ENCODE measurements around the gene DNAJB2.
"Not testable (repeated sequence)": the region's sequence is repeated elsewhere in the genome, so short reads cannot be mapped to it uniquely, and the experiment has no call there.

The DNAJB2 gene

DNA sequence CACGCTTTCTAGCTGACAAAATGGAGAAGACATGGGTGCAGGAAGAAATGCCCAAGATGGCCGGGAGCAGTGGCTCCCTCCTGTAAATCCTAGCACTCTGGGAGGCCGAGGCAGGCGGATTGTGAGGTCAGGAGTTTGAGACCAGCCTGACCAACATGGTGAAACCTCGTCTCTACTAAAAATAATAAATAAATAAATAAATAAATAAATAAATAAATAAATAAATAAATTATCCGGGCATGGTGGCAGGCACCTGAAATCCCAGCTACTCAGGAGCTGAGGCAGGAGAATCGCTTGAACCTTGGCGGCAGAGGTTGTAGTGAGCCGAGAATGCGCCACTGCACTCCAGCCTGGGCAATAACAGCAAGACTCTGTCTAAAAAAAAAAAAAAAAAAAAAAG is 20.2 kb upstream of the DNAJB2 start:
- not testable (repeated sequence) for DNase-seq (ENCODE audit: low read depth)

DNA sequence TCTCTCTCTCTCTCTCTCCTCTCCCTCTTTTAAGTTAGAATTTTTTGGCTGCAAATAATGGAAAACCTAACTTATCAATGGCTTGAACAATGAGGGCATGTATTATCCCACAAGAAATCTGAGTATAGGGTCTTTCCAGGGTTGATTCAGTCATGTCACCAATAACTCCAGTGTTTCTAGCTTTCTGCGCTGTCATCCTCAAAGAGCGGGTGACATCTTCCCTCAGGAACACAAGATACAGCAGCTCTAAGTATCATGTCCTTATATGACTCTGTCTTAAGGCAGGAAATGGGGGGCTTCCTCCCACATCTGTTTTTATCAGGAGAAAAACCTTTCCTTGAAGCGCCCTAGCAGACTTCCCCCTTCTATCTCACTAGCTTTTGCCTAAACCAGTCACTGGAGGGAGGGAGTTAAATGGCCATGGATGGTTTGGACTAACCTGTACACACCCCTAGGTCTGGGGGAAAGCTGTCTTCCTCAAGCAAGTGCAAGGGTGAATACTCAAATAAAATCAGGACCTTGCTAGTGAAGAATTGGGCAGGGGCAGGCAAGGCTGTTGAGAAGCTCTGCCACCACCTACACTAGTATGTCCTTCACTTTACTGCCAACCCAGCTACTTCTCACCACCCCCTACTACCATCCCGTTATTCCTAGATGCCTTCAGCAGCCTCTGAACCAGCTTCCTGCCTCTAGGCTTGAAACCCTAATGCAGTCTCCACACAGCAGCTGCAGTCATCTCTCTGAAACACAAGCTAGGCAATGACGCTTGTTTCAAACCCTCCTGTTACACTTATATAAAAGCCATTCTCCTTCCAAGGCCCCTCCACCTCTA is 17.9 kb upstream of the DNAJB2 start:
- DNase-seq (ENCODE audit: low read depth): no peak

DNA sequence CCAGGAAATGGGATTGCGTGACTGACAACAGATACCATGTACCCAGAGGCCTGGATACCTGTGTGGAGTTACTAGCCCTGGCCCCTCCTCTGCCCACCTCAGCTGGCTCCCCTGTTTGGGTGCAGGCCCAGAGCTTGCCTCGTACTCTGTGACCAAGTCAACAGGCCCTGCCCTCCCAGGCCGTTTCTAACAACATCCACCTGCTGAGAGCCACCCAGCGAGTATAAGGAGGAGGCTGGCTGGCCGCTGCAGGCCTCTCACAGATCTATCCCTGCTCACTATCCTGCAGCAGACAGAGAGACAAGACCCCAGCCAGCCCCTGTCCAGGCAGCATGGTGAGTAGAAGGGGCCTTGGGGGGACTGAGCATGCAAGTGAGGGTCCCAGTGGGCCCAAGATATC is 12.9 kb upstream of the DNAJB2 start:
- DNase-seq (ENCODE audit: low read depth): no peak

DNA sequence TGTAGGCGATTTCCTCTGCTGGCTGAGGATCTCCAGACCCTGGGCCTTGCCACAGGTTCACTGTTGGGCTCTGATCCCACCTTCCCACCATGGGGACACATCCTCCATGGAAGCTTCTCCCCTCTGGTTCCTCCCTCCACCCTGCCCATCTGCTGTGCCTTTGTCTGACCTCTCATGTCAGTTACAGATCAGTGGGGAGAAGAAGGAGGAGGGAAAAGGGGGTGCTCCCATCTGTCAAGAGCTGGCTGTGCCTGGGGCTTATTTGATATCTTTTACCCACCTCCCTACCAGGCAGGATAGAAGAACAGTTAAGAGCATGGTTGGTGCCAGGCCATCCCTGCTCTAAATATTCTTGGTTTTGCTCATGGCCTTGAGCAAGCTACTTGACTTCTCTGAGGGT is 12.3 kb upstream of the DNAJB2 start:
- DNase-seq (ENCODE audit: low read depth): no peak

DNA sequence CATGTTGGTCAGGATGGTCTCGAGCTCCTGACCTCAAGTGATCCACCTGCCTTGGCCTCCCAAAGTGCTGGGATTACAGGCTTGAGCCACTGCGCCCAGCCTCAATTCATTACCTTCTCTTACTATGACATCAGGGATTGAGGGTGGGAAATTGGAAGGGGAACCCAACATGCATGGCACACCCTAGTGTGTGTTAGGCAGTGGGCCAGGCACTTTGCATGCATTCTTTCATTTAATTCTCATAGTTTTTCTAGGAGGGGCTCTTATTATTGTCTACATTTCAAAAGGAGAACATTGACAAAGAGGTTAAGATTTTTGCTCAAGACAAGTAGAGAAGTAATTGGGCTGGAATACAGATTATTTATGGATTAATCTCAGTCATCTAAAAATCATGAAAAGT is 10.9 kb upstream of the DNAJB2 start:
- DNase-seq (ENCODE audit: low read depth): no peak

DNA sequence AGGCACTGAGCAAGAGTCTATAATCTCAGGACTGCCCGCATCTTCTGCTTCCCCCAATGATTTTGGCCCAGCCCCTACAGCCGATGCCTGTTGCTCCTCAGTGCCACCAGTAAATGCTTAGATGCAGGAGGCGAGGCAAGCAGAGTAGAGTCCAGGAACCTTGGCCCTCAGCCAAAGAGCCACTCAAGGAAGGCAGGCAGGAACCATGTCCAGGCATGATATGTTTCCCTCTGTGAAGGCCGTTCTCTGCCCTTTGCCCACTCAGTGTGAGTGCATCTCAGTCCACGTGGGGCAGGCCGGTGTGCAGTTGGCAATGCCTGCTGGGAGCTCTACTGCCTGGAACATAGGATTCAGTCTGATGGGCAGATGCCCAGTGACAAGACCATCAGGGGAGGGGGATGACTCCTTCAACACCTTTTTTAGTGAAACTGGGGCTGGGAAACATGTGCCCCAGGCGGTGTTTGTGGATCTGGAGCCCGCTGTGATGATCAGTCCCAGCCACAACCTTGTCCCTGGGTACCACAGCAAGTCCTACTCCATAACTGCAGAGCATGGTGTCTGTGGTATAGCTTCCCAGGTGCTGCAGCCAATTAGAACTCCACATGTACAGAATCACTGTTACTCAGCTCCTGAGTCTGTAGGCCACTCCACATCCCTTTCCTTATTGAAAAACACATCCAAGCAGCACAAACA is 9.7 kb upstream of the DNAJB2 start:
- DNase-seq (ENCODE audit: low read depth): no peak

DNA sequence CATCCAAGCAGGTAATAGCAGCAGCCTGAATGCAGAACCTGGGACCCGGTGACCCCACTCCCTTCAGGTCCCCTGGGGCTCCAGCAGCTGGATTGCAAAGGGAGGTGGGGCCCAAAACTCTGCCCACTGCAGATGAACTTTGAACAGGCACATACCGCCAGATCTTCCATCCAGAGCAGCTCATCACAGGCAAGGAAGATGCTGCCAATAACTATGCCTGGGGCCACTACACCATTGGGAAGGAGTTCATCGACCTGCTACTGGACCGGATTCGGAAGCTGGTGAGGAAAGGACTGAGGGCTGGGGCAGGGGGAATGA is 9.2 kb upstream of the DNAJB2 start:
- DNase-seq (ENCODE audit: low read depth): no peak

DNA sequence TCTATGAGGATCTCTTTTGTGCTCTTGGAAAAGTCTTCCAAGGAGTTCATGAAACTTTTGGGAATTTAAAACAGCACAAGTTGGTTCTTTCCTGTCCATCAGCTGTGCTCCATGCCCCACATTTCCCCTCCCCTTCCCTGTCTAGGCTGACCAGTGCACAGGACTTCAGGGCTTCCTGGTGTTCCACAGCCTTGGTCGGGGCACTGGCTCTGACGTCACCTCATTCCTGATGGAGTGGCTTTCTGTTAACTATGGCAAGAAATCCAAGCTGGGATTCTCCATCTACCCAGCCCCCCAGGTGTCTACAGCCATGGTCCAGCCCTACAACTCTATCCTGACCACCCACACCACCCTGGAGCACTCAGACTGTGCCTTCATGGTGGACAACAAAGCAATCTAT is 8.1 kb upstream of the DNAJB2 start:
- DNase-seq (ENCODE audit: low read depth): no peak

DNA sequence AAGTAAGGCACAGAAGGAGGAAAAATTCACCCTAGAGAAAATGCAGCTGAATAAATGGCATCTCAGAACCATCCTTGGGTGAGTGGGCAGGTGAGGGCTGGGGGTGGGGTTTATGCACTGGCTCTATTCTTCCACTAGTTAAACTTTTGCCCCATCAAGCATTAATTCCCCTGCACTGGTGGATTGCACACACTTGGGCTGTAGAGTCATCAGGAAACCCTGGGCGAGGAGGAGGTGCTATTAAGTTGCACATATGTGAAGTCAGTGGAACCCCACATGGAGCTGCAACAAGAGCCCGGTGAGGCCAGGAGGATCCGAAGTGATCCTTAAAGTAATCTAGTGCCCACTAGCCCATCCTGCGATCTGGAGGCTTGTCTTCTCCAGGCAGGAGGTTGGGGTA is 6.8 kb upstream of the DNAJB2 start:
- no peak for DNase-seq (ENCODE audit: low read depth)

DNA sequence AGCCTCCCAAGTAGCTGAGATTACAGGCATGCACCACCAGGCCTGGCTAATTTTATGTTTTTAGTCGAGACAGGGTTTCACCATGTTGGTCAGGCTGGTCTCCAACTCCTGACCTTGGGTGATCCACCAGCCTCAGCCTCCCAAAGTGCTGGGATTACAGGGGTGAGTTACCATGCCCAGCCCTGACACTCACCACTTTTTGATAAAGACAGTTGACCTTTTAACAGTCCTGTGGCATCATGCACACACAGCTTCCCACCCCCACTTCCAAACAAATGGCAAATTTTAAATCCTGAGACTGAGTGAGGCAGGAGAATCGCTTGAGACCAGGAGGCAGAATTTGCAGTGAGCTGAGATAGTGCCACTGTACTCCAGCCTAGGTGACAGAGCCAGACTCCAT is 6.2 kb upstream of the DNAJB2 start:
- DNase-seq (ENCODE audit: low read depth): no peak

DNA sequence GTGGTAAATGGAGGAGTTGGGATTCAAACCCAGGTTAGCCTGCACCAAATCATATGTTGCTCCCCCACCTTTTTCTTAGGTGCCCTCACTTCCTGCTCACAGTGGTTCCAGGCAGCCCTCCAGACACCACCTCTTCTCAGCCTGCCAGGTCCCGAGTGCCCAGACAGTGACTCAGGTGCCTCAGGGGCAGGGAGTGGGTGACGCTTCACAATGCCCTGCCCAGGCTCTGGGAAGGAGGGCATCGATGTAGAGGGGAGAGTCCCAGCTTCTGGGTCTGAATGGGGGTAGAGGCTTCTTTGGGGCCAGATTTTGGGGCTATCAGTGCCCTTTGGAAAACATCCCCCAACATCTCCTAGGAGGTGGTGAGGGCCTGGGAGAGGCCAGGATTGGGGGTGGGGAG is 5.2 kb upstream of the DNAJB2 start:
- DNase-seq (ENCODE audit: low read depth): no peak

DNA sequence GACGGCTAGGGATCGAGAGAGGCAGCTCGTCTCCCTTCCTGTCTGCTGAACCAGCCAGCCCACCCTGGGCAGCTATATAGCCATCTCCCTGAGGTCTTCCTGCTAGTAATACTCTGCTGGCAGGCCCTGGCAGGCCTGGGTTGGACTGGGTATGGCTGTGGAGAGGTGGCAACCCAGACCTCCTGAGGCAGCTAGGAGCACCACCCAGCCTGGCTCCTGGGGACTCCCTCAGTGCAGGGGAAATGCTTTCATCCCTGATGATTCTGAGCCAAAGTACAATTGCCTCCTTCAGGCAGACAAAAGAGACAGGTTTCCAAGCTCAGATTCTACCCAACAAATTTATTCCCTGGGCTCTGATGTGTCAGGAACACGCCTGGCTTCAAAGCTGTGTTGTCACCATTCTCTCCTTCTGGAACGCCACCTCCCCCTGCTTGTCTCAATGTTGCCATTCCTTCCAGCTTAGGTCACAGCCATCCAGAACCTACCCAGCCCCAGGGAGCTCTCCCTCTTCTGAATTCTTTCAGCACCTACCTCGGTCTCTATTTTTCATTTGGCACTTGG is 4.7 kb upstream of the DNAJB2 start:
- DNase-seq (ENCODE audit: low read depth): no peak

DNA sequence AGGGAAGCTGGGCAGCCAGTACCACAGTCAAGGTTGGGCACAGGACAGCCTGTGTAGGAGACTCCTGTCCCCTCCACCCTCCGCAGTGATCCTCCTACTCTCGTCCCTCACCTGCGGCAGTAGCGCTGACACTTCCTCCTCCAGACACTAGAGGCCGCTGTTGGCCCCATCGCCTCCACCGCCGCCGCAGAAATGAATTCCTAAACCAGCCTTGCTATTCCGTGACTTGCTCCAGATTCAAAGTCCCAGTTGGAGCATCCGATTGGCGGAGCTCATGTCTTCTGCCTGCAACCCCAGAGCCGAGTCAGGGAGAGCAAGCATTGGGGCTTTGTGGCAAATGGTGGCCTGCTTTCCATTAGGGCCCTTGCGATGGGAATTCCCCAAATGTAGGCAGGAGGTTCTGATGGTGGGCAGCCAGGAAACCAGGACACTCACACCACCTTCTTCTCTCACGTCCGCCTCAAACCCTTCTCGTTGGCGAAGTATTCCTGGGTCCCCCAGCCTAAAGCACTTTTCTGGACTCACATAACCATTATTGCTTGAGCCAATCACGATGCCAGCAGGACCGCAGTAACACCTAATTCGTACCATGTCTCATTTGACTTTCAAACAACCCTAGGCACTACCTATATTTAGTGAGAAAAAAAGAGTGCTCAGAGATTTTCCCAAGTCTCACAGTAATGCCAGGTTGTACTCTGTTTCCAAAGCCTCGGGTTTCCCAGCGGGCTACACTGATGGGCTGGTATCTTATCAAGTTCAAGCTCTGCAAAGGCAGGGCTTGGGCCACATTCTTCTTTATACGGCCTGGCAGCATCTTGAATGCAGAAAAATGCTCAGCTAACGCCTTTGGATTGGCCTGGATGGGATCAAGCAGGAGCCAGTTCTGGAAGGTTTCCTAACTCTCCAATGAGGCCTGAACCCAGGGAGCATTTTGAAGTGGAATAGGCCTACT is 1.2 kb upstream of the DNAJB2 start:
- DNase-seq (ENCODE audit: low read depth): peak; percentile 51

DNA sequence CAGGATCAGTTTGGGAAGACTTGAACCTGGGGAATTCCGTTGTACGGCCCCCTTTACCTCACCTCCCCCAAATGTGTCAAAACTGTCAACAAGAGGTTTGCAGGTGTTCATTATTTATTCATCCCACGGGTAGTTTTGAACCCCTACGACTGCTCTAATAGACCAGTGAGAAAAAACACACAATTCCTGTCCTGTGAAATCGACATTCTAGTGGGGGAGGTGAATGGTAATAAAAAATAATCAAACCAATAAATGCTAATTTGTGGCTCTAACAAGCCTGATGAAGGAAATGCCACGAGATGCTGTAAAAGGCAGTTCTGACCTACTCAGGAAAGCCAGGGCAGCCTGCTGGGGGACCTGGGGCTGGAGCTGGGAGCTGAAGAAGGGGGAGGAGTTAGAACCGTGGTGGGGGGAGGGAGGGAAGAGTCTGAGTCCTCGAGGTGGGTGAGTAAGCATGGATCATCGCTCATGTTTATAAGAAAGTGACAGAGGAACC is 463 bp upstream of the DNAJB2 start:
- no peak for DNase-seq (ENCODE audit: low read depth)

DNA sequence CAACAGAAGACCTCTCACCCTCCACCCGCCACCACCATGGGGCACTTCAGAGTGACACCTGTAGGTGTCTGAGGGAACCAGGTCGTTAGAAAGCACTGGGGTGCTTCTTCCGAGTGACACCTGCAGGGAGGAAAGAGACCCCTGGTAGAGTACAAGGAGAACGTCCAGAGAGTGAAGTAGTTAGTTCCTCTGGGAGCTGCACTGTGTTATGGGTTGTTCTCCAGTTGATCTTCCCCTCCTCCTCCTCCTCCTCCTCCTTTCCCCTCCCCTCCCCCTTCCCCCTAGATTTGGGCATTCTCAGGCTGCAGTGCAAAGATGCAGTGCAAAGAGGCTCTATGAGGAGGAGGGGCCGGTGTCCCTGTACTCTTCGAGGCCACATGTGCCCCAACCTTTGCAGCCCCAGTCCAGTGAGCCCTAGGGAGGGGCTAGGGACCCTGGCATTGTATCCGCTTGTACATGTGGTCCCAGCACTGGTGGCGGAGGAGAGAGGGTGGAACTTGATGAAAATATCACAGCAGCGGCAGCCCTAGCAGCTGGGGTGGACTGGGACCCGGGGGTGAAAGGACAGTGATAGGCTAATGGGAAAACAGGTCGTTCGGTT is 850 bp downstream of the DNAJB2 start:
- DNase-seq (ENCODE audit: low read depth): no peak

DNA sequence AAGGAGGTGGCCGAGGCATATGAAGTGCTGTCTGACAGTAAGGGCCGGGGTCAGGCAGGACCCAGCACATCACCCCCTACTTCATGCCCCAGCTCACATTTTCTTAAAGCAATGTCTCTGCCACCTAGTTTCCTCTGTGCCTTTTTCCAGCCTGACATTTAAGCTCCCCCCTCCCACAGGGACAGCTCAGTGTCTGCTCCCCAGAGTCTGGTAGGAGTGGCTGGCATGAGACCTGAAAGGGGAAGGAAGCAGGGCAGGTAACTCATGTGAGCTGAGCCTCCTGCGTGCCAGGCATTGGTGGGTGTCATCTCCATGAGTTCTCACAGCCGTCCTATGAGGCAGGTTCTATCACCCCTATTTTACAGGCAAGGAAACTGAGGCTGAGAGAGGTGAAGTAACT is 1.5 kb downstream of the DNAJB2 start:
- DNase-seq (ENCODE audit: low read depth): no peak

DNA sequence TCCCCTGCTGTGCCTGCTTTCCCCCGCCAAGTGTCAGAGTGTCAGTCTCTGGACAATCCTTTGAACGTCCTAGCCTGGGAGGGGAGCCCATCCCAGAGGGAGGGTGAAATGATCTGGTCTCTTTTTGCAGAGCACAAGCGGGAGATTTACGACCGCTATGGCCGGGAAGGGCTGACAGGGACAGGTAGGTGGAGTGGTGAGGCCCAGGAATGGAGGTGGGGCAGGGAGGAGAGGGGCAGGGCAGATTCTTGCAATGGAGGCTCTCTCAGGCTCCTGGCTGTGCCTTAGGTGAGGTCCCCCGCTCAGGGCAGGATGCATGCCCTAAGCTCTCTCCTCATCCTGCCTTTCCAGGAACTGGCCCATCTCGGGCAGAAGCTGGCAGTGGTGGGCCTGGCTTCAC is 2.4 kb downstream of the DNAJB2 start:
- no peak for DNase-seq (ENCODE audit: low read depth)

DNA sequence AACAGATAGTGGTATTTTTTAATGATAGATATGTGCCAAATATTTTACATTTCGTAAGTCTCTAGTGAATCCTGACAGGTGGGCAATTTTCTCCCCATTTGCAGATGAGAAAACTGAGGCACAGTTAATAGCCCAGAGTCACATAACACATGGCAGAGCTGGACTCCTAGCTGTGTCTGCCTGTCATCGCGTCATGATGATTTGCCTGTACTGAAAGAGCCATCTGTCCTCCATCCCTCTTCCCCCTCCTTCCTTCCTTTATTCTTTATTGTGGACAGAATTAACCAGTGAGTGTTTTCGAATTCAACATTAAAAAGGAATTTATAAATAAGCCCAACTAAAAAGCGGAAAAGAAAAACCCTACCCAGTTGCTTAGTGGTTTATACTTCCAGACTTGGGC is 3.2 kb downstream of the DNAJB2 start:
- DNase-seq (ENCODE audit: low read depth): no peak

DNA sequence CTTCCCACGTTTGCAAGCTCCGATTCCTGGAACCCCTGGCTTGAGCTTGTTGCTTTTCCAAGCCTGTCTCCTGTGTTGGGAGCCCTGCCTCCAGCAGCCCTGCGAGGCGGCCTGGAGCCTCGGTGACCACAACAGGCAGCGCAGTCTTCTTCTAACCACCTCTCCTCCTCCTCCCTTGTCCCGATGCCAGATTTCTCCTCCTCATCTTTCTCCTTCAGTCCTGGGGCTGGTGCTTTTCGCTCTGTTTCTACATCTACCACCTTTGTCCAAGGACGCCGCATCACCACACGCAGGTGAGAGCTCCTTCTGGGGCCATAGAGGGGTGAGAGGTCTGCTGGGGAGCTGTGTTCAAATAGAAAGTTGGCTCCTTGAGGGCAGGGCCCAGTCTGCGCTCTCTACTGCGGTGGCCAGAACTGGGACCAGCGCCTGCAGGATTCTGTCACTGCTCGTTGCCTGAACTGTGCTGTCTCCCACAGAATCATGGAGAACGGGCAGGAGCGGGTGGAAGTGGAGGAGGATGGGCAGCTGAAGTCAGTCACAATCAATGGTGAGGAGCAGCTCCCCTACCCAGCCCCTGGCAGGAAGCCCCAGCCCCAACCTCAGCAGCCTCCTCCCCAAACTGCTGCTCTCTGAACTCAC is 3.9 kb downstream of the DNAJB2 start:
- no peak for DNase-seq (ENCODE audit: low read depth)

DNA sequence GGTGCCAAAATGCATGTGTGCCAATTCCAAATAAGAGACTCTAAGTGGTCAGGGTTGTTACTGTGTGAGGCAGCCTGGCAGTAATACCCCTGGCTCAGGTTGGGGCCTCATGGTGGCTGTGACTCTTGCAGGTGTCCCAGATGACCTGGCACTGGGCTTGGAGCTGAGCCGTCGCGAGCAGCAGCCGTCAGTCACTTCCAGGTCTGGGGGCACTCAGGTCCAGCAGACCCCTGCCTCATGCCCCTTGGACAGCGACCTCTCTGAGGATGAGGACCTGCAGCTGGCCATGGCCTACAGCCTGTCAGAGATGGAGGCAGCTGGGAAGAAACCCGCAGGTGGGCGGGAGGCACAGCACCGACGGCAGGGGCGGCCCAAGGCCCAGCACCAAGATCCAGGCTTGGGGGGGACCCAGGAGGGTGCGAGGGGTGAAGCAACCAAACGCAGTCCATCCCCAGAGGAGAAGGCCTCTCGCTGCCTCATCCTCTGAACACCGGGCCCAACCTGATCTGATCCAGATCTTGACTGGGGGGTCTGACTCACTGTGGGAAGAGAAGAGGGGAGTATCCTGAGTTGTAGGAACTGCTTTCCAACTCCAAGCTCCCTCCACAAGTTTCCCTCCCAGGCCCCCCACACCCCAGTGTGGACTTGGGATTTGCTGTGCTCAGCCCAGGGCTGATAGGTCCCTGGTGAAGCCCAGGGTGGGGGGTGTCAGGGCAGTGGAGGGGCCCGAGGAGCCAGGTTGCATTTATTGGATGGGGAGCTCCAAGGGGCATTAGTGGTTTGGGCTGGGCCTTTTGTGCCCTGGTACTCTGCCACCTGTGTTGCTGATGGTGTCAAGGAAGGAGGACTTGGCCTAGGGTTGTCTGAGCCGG is 5.6 kb downstream of the DNAJB2 start:
- DNase-seq (ENCODE audit: low read depth): no peak

DNA sequence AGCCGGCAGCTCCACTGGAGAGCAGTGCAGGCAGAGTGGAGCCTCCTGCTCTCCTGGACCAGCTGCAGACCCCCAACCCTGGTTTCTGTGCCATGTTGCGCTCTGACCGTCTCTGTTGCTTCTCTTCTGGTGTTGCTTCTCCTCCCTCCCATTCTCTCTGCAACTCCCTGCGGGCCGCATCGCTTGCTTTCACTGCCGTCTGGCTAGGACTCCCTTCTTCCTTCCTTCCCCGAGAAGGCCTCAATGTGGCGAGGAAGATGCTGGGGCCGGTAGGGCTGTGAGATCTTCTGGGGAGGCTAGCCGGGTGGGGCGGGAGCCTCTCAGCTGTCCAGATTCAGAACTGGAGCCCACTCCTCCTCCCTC is 6.2 kb downstream of the DNAJB2 start:
- DNase-seq (ENCODE audit: low read depth): no peak

Data from activated gamma-delta T cell treated with anti-CD3 and anti-CD28 coated beads, Interleukin-2, amount 50 U/mL, for 16 hours (primary cell).